ENCODE data around the gene GPR21. TPM values are rescaled to one million over a fixed set of nuclear protein-coding genes. Genes with fewer than 3 reads are reported as not detected.

GPR21 gene
- polyA plus RNA-seq, 1 of the 3 experiments (the other 2 are of a cell fraction), result not detected

GRCh38 chr9:123028136-123028535, 5.3 kb upstream of the GPR21 start:
- no peak for DNase-seq
- no peak overlapping the region for H3K4me3 ChIP-seq (ENCODE audit: low read depth in 2 of 2, low read length in 1 of 2)
- H3K4me1 ChIP-seq (ENCODE audit: control insufficient read depth in 1 of 2, insufficient read depth in 2 of 2, low read depth in 1 of 2, low read length in 1 of 2), result no peaks in the 10 kb centered on the region; a peak in 2 of 4 replicates
- H2AFZ ChIP-seq (ENCODE audit: low read depth), result no peak overlapping the region
- H3K9ac ChIP-seq, result no peak overlapping the region
- CTCF ChIA-PET, result no interaction called here
- H3K4me2 ChIP-seq, result no peak overlapping the region
- no peak for TF ChIP-seq POLR2AphosphoS5 (IDR thresholded peaks at IDR 0.05; ENCODE audit: low read depth, low read length)
- no peak for TF ChIP-seq ELF1 (IDR thresholded peaks at IDR 0.05)
- no peak for TF ChIP-seq NFIC (IDR thresholded peaks at IDR 0.05; ENCODE audit: borderline replicate concordance)
- TF ChIP-seq MEF2A (IDR thresholded peaks at IDR 0.05; ENCODE audit: borderline replicate concordance, low read depth), result no peak
- no peak for TF ChIP-seq CHD2 (IDR thresholded peaks at IDR 0.05; ENCODE audit: low read length, partially characterized antibody)
- TF ChIP-seq NRF1 (IDR thresholded peaks at IDR 0.05; ENCODE audit: low read depth, low read length), result no peak
- TF ChIP-seq FOXJ3 (CRISPR knock-in tag; IDR thresholded peaks at IDR 0.05), result no peak
- no peak for TF ChIP-seq GATA2 (CRISPR knock-in tag; IDR thresholded peaks at IDR 0.05)
- no peak for TF ChIP-seq SMC3 (IDR thresholded peaks at IDR 0.05; ENCODE audit: low read depth, low read length)
- TF ChIP-seq, protein P1, sequence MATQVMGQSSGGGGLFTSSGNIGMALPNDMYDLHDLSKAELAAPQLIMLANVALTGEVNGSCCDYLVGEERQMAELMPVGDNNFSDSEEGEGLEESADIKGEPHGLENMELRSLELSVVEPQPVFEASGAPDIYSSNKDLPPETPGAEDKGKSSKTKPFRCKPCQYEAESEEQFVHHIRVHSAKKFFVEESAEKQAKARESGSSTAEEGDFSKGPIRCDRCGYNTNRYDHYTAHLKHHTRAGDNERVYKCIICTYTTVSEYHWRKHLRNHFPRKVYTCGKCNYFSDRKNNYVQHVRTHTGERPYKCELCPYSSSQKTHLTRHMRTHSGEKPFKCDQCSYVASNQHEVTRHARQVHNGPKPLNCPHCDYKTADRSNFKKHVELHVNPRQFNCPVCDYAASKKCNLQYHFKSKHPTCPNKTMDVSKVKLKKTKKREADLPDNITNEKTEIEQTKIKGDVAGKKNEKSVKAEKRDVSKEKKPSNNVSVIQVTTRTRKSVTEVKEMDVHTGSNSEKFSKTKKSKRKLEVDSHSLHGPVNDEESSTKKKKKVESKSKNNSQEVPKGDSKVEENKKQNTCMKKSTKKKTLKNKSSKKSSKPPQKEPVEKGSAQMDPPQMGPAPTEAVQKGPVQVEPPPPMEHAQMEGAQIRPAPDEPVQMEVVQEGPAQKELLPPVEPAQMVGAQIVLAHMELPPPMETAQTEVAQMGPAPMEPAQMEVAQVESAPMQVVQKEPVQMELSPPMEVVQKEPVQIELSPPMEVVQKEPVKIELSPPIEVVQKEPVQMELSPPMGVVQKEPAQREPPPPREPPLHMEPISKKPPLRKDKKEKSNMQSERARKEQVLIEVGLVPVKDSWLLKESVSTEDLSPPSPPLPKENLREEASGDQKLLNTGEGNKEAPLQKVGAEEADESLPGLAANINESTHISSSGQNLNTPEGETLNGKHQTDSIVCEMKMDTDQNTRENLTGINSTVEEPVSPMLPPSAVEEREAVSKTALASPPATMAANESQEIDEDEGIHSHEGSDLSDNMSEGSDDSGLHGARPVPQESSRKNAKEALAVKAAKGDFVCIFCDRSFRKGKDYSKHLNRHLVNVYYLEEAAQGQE (IDR thresholded peaks at IDR 0.05; ENCODE audit: low read depth, low read length), result no peak
- TF ChIP-seq RFX5 (IDR thresholded peaks at IDR 0.05; ENCODE audit: low read length), result no peak
- TF ChIP-seq EP300 (IDR thresholded peaks at IDR 0.05; ENCODE audit: borderline replicate concordance in 1 of 2, low read depth in 1 of 2, low read length in 1 of 2), result no peak
- TF ChIP-seq MAX (IDR thresholded peaks at IDR 0.05; ENCODE audit: low read depth), result no peak
- TF ChIP-seq MXI1 (IDR thresholded peaks at IDR 0.05; ENCODE audit: low read depth, low read length), result no peak
- TF ChIP-seq, protein P2, sequence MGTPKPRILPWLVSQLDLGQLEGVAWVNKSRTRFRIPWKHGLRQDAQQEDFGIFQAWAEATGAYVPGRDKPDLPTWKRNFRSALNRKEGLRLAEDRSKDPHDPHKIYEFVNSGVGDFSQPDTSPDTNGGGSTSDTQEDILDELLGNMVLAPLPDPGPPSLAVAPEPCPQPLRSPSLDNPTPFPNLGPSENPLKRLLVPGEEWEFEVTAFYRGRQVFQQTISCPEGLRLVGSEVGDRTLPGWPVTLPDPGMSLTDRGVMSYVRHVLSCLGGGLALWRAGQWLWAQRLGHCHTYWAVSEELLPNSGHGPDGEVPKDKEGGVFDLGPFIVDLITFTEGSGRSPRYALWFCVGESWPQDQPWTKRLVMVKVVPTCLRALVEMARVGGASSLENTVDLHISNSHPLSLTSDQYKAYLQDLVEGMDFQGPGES (IDR thresholded peaks at IDR 0.05; ENCODE audit: low read depth, low read length), result no peak
- no peak for TF ChIP-seq RCOR1 (IDR thresholded peaks at IDR 0.05; ENCODE audit: low read length)
- H3K36me3 ChIP-seq (replicated peaks in 1 of 2; ENCODE audit: control insufficient read depth in 1 of 2, insufficient read depth in 2 of 2, low read length in 1 of 2), result peaks cover 40 to 51% of the 10 kb centered on the region in 2 experiments
- H3K9me2 ChIP-seq, result no peaks in the 10 kb centered on the region
- POLR2A ChIA-PET, result no interaction called here
- no peaks in the 10 kb centered on the region; the same call in 1 of the 2 replicates for H3K79me2 ChIP-seq (ENCODE audit: insufficient read depth)
- no peaks in the 10 kb centered on the region for H3F3A ChIP-seq (replicated peaks; ENCODE audit: insufficient read depth)
- no peaks in the 10 kb centered on the region for H4K20me1 ChIP-seq (ENCODE audit: insufficient read depth)
- no peak overlapping the region for H3K27ac ChIP-seq (ENCODE audit: low read depth in 2 of 2, low read length in 1 of 2)
- no peaks in the 10 kb centered on the region for H3K27me3 ChIP-seq (ENCODE audit: insufficient read depth)
- no peaks in the 10 kb centered on the region for H3K9me3 ChIP-seq
